ENCODE measurements around the gene B3GALT6.

Gene B3GALT6

GRCh38 chr1:1229770-1230169 lies 2.3 kb upstream of the B3GALT6 start:
- no peak overlapping the region for H3K27ac ChIP-seq
- DNase-seq (ENCODE audit: low read depth, low spot score), result no peak

GRCh38 chr1:1230656-1231399 lies 1.2 kb upstream of the B3GALT6 start:
- peak; percentile 14 for DNase-seq (ENCODE audit: low read depth, low spot score)
- peak overlapping the region; percentile 78 for H3K27ac ChIP-seq

DNA sequence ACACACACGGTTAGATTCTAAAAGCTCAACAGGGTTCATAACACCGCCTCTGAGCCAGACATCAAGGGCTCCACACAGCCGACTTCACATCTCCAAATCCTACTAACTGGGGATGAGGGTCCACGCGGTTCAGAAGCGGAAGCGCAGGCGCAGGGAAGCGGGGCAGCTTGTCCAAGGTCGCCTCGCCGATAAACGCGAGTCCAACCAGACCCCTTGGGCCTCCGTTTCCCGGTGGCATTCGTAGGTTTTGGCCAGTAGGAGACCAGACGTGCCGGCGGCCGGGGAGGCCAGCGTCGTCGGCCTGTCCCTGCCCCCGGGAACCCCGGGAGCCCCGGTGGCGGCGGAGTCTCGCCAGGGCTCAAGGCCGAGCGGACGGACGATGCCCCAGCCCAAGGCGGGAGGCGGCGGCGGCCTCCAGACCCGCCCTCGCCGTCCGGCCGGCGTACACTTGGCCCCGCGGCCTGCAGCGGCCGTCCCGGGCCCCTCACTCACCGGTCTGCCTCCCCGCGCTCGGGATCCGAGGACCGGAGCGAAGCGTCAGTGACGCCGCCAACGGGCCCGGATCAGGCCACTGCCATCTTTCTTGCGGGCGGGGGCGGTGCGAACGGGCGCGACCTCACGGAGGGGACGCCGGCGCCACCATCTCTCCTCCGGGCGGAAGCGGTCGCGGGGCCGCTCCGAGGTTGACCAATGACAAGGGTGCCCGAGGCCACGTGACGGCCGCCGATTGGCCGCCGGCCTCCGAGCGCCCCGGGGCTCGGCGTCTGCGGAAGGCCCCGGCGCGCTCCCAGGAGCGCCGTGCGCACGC lies 433 bp upstream of the B3GALT6 start, which contains the start of gene SDF4:
Gene SDF4, minus strand, starts transcription at position 602 of the 808 bp plus-strand sequence. CDS start 3,229 bp downstream, outside the sequence.
- peak; percentile 79 for DNase-seq (ENCODE audit: low read depth, low spot score)
- H3K27ac ChIP-seq, result peak within 1 kb of the TSS; percentile 78

DNA sequence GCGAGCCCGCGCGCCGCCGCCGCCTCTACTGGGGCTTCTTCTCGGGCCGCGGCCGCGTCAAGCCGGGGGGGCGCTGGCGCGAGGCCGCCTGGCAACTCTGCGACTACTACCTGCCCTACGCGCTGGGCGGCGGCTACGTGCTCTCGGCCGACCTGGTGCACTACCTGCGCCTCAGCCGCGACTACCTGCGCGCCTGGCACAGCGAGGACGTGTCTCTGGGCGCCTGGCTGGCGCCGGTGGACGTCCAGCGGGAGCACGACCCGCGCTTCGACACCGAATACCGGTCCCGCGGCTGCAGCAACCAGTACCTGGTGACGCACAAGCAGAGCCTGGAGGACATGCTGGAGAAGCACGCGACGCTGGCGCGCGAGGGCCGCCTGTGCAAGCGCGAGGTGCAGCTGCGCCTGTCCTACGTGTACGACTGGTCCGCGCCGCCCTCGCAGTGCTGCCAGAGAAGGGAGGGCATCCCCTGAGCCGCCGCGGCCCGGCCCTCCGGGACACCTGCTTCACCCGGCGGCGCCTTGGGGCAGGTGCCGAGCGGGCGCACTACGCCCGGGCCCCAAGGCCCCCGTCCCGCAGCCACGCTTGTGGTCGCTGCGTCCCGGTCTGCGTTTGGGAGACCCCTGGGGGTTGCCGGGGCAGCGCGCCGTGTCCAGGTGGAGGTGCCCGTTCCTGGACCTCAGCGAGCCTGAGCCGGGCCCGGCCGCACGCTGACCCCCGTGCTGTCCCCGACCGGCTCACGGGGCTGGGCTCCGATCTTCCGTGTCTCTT lies 944 bp downstream of the B3GALT6 start:
- no peak for DNase-seq (ENCODE audit: low read depth, low spot score)
- H3K27ac ChIP-seq, result peak overlapping the region; percentile 78

DNA sequence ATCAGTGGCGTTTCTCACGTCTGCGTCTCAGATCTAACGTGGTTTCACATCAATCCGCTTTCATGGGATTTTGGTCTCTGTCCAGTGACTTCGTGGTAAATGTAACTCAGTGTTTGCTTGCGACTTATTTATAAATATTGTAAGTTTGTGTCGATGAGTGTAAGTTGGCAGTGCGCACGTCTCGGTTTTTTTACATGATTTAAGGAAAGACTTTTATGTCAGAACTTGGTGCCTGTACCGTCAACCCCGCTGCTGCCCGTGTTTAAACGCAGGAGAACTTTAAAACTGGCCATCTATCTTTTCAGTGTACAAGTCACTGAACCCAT lies 1.5 kb downstream of the B3GALT6 start:
- no peak for DNase-seq (ENCODE audit: low read depth, low spot score)
- H3K27ac ChIP-seq, result no peak overlapping the region

GRCh38 chr1:1234180-1234808 lies 2.3 kb downstream of the B3GALT6 start:
- no peak for DNase-seq (ENCODE audit: low read depth, low spot score)
- no peak overlapping the region for H3K27ac ChIP-seq

- H3K27ac ChIP-seq, result no peak overlapping the region
- DNase-seq (ENCODE audit: low read depth, low spot score), result no peak
Observed at GRCh38 chr1:1235016-1235744, 3.1 kb downstream of the B3GALT6 start.

DNA sequence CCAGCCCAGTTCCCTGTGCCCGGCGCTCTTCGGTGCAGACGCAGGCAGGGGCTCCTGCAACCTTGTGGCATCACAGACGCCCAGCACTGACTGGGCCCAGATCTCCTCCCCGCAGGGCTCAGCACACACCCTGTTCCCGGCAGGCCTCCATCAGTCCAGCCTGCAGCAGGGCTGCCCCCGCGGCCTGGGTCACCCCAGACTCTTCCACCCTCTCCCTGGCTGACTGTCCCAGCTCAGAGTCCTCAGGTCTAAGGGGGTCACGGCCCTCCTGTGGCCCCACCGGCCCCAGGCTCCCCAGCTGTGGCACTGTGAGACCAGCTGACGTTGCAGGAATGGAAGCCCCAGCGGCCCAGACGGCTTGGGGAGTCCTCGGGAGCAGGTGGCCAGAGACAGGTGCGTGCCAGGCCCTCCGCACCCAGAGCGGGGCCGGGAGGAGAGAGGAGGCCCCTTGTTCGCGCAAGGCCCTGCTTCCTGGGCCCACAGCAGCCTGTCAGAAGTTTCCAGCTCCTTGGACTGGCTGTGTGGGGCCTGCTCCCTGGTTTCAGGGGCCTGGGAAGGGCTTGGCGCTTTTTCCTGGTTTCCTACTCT lies 4.2 kb downstream of the B3GALT6 start:
- H3K27ac ChIP-seq, result no peak overlapping the region

DNA sequence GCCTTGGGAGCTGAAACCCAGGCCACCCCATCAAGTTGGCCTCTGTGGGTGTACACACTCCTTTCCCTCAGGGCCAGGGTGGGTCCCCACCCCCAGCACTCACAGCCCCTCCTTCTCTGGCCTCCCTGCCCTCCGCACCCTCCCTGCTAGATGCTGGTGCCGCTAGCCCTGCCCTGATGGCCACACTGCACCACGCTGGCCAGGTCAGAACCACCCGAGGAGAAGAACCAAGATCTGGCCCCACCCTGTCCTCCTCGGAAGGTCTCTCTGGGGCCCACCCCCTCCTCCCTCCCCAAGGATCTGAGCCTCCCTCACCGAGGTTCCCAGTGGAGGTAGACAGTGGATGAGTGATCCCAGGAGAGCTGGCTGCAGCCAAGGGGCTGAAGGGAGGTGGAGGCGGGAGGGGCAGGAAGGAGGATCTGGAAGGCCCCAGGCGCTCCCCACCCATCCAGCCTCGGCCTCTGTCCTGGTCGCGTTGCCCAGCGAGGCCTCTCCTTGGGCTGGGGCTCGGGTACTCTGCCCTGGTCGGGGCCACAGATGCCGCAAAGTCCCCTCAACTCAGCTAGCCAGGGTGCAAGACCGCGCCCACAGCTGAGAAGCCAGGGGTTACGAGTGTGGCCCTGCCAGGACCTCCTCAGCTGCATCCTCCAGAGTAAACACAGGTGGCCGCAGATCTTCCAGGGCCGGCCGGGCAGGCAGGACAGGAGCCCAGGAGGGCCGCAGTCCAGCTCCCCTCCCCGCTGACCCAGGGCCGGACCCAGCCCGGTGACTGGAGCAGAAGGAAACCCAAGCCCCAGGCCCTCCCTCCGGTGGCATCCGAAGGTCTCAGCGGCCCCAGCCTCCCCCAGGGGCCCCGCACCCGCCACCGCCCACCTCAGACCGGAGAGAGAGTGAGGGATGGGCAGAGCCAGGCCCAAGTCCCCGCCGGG lies 5.2 kb downstream of the B3GALT6 start:
- DNase-seq (ENCODE audit: low read depth, low spot score), result no peak
- H3K27ac ChIP-seq, result peak overlapping the region; percentile 12

More for the DNA sequence above, 4.2 kb downstream of the B3GALT6 start:
- DNase-seq (ENCODE audit: low read depth, low spot score), result no peak

DNA sequence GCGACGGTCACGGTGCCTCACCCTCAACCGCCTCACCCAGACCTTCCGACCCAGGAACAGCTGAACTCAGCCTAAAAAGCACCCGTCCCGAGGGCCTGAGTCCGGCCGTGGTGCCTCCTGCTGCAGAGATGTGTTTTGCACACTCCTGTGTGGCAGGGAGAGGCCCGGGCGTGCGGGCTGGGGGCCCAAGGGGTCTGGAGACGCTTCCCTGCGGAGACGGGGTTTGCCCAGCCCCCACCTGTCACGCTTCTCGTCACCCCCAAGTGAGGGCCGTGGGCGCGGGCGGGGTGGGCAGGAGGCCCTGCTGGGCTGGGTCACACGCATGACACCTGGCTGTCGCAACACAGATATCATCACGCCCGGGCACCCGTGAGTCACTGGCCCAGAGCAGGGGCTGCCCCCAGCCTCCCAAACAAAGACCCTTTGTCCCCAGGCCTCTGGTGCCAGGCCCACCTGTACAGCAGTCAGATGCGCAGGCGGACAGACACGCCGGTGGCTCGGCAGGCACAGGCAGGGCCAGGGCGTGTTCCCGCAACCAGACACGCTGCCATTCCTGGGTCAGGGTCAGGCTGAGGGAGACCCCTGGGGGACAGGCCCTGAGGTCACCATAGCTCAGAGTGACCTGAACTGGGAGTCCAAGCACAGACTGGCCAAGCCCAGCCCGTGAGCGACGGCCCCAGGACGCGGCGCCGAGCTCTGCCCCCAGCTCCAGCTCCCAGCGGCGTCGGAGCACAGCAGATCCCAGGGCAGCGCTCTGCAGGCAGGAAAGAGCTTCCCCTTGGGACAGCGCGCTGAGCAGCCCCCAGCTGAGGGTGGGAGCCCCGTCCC lies 6.1 kb downstream of the B3GALT6 start:
- no peak for DNase-seq (ENCODE audit: low read depth, low spot score)
- peak overlapping the region; percentile 12 for H3K27ac ChIP-seq

GRCh38 chr1:1238702-1239178 lies 6.7 kb downstream of the B3GALT6 start:
- DNase-seq (ENCODE audit: low read depth, low spot score), result no peak
- H3K27ac ChIP-seq, result no peak overlapping the region

DNA sequence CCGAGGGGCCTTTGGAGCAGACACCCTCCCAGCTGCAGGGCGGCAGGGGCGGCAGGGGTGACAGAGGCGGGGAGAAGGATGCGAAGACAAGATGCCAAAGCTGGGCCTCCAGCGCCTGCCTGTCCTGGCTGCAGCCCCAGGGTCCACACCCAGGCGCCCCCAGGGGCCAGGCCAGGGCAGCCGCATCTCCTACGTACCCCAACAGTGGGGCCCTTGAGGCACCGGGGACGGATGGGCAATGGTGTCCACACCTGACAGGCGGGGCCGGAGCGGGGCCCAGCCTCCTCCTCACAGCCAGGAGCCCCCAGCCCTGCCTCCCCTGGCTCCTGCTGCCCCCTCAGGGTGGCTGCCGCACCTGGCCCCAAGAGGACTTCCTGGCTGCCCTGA lies 7.2 kb downstream of the B3GALT6 start:
- no peak overlapping the region for H3K27ac ChIP-seq
- no peak for DNase-seq (ENCODE audit: low read depth, low spot score)

- no peak for DNase-seq (ENCODE audit: low read depth, low spot score)
- no peak overlapping the region for H3K27ac ChIP-seq
Observed at GRCh38 chr1:1239614-1240347, 7.7 kb downstream of the B3GALT6 start.

GRCh38 chr1:1240348-1240732 lies 8.3 kb downstream of the B3GALT6 start:
- no peak for DNase-seq (ENCODE audit: low read depth, low spot score)
- H3K27ac ChIP-seq, result no peak overlapping the region

GRCh38 chr1:1240822-1241587 lies 9.0 kb downstream of the B3GALT6 start:
- DNase-seq (ENCODE audit: low read depth, low spot score), result no peak
- no peak overlapping the region for H3K27ac ChIP-seq

All from epithelial cell of prostate (primary cell).